ENCODE results near the gene PLEKHA3.

Gene PLEKHA3

GRCh38 chr2:178512484-178512883 lies 32.2 kb downstream of the PLEKHA3 start:
- no peaks in the 10 kb centered on the region for H3K4me1 ChIP-seq (ENCODE audit: insufficient read depth, low read length, severe bottlenecking)
- peaks cover 20% of the 10 kb centered on the region; the same call in 1 of the 2 replicates for H3K36me3 ChIP-seq (ENCODE audit: insufficient read depth, low read length)
- H4K20me1 ChIP-seq (ENCODE audit: insufficient read depth, low read length), result no peaks in the 10 kb centered on the region
- H3K27me3 ChIP-seq (ENCODE audit: insufficient read depth, low read length), result no peaks in the 10 kb centered on the region
- no peak overlapping the region for H3K4me3 ChIP-seq (ENCODE audit: low read depth, low read length, poor library complexity, severe bottlenecking)
- H2AFZ ChIP-seq (ENCODE audit: low read length), result no peak overlapping the region
- no peaks in the 10 kb centered on the region for H3K9me3 ChIP-seq (ENCODE audit: low read length)
- H3K9me2 ChIP-seq (ENCODE audit: low read depth, low read length), result no peaks in the 10 kb centered on the region
- H3K79me2 ChIP-seq (ENCODE audit: insufficient read depth, low read length), result no peaks in the 10 kb centered on the region
- no peak overlapping the region for H3K9ac ChIP-seq (ENCODE audit: low read length)
- TF ChIP-seq EZH2 (IDR thresholded peaks at IDR 0.05; ENCODE audit: borderline replicate concordance, low read length) (no peak), CTCF (IDR thresholded peaks at IDR 0.05; ENCODE audit: low read length) (no peak)
- H3K4me2 ChIP-seq (ENCODE audit: low read length), result no peak overlapping the region
- H3K27ac ChIP-seq (ENCODE audit: low read depth, low read length, poor library complexity, severe bottlenecking), result no peak overlapping the region
- no peaks in the 10 kb centered on the region for H3F3A ChIP-seq (ENCODE audit: insufficient read depth, low read length)

GRCh38 chr2:178513876-178514275 lies 33.6 kb downstream of the PLEKHA3 start:
- H3K9me3 ChIP-seq (ENCODE audit: low read length), result no peaks in the 10 kb centered on the region
- no peak overlapping the region for H3K9ac ChIP-seq (ENCODE audit: low read length)
- no peak overlapping the region for H3K27ac ChIP-seq (ENCODE audit: low read depth, low read length, poor library complexity, severe bottlenecking)
- no peak overlapping the region for H3K4me2 ChIP-seq (ENCODE audit: low read length)
- no peaks in the 10 kb centered on the region for H3F3A ChIP-seq (ENCODE audit: insufficient read depth, low read length)
- H3K79me2 ChIP-seq (ENCODE audit: insufficient read depth, low read length), result no peaks in the 10 kb centered on the region
- H2AFZ ChIP-seq (ENCODE audit: low read length), result no peak overlapping the region
- peaks cover 20% of the 10 kb centered on the region; the same call in 1 of the 2 replicates for H3K36me3 ChIP-seq (ENCODE audit: insufficient read depth, low read length)
- H3K9me2 ChIP-seq (ENCODE audit: low read depth, low read length), result no peaks in the 10 kb centered on the region
- H4K20me1 ChIP-seq (ENCODE audit: insufficient read depth, low read length), result no peaks in the 10 kb centered on the region
- H3K4me1 ChIP-seq (ENCODE audit: insufficient read depth, low read length, severe bottlenecking), result no peaks in the 10 kb centered on the region
- H3K27me3 ChIP-seq (ENCODE audit: insufficient read depth, low read length), result no peaks in the 10 kb centered on the region
- no peak overlapping the region for H3K4me3 ChIP-seq (ENCODE audit: low read depth, low read length, poor library complexity, severe bottlenecking)
- no peak for TF ChIP-seq EZH2 (IDR thresholded peaks at IDR 0.05; ENCODE audit: borderline replicate concordance, low read length)
- TF ChIP-seq CTCF (IDR thresholded peaks at IDR 0.05; ENCODE audit: low read length), result no peak

- no peak overlapping the region for H3K27ac ChIP-seq (ENCODE audit: low read depth, low read length, poor library complexity, severe bottlenecking)
- no peaks in the 10 kb centered on the region for H3K4me1 ChIP-seq (ENCODE audit: insufficient read depth, low read length, severe bottlenecking)
- H3K4me2 ChIP-seq (ENCODE audit: low read length), result no peak overlapping the region
- TF ChIP-seq CTCF (IDR thresholded peaks at IDR 0.05; ENCODE audit: low read length), result no peak
- TF ChIP-seq EZH2 (IDR thresholded peaks at IDR 0.05; ENCODE audit: borderline replicate concordance, low read length), result no peak
- H3K9ac ChIP-seq (ENCODE audit: low read length), result no peak overlapping the region
- no peaks in the 10 kb centered on the region for H3K79me2 ChIP-seq (ENCODE audit: insufficient read depth, low read length)
- H3K9me2 ChIP-seq (ENCODE audit: low read depth, low read length), result no peaks in the 10 kb centered on the region
- H3K36me3 ChIP-seq (ENCODE audit: insufficient read depth, low read length), result peaks cover 17% of the 10 kb centered on the region; the same call in 1 of the 2 replicates
- H3K27me3 ChIP-seq (ENCODE audit: insufficient read depth, low read length), result no peaks in the 10 kb centered on the region
- no peak overlapping the region for H2AFZ ChIP-seq (ENCODE audit: low read length)
- no peaks in the 10 kb centered on the region for H3K9me3 ChIP-seq (ENCODE audit: low read length)
- H4K20me1 ChIP-seq (ENCODE audit: insufficient read depth, low read length), result no peaks in the 10 kb centered on the region
- H3F3A ChIP-seq (ENCODE audit: insufficient read depth, low read length), result no peaks in the 10 kb centered on the region
- no peak overlapping the region for H3K4me3 ChIP-seq (ENCODE audit: low read depth, low read length, poor library complexity, severe bottlenecking)
Observed at GRCh38 chr2:178514664-178515063, 34.4 kb downstream of the PLEKHA3 start.

Measured in OCI-LY1 (cell line).